Hair follicle dermal papilla cell (primary cell): ENCODE data around the gene RCAN3. TPM values are rescaled to one million over a fixed set of nuclear protein-coding genes. Genes with fewer than 3 reads are reported as not detected.

Source experiments
- total RNA-seq: library from RNA; depleted of rRNA; stranded (reverse); fragments of >200 nt; gene quantifications from 2 replicates; pipeline ENCODE4 v1.2.3, GENCODE V29; 2012

Gene RCAN3
- total RNA-seq, result 20.1 and 26.7 TPM in 2 replicates

GRCh38 chr1:24502709-24503058, at the start of gene RCAN3:
Gene RCAN3 (plus strand): TSS chr1:24502836. CDS start chr1:24514373, 11,537 bp downstream.

GRCh38 chr1:24555591-24556413, 53.2 kb downstream of the RCAN3 start, which contains the start of gene NCMAP:
Gene NCMAP (plus strand): TSS chr1:24556087. CDS start chr1:24595431, 39,344 bp downstream.

Other genes starting within 250 kb of the RCAN3 start
- under 0.01 TPM in 1 of 2 replicates, not detected in the other for gene GRHL3, start 183.5 kb upstream of the RCAN3 start, total RNA-seq
- gene STPG1, start 89.1 kb upstream of the RCAN3 start, total RNA-seq, result 8.4 and 8.9 TPM in 2 replicates
- 80.2 and 119 TPM in 2 replicates for gene NIPAL3, start 87.0 kb upstream of the RCAN3 start, total RNA-seq
- not detected in 2 replicates for gene NCMAP, start 53.3 kb downstream of the RCAN3 start, total RNA-seq
- 56.5 and 67.9 TPM in 2 replicates for gene SRRM1, start 140.5 kb downstream of the RCAN3 start, total RNA-seq
- gene CLIC4, start 242.6 kb downstream of the RCAN3 start, total RNA-seq, result 487 and 491 TPM in 2 replicates